K562 (cell line): Measurements from ENCODE around the gene KASH5. TPM values are rescaled to one million over a fixed set of nuclear protein-coding genes. Genes with fewer than 3 reads are reported as not detected.
A peak's percentile ranks its signal among the peaks of the same experiment; 100 is the strongest.

ENCODE experiments used
- DMBX1 ChIP-seq: fragments of 250-450 bp; sonication (Bioruptor Pico); IDR thresholded peaks from 2 replicates; pipeline ENCODE4 v1.8.0; 2022; ENCODE audit warnings: inconsistent platforms, mild to moderate bottlenecking, moderate library complexity, borderline replicate concordance
- EHMT2 ChIP-seq: fragments of 450-650 bp; IDR thresholded peaks from 2 replicates; pipeline ENCODE4 v1.6.1; 2018; ENCODE audit warnings: antibody characterized with exemption
- ETS2 ChIP-seq: IDR thresholded peaks from 2 replicates; pipeline ENCODE4 v1.6.1; 2016; ENCODE audit warnings: borderline replicate concordance, missing genetic modification characterization, mild to moderate bottlenecking, moderate library complexity, missing compliant biosample characterization; ENCODE audit not compliant: poor library complexity, severe bottlenecking
- GATA2 ChIP-seq: sonication (generic); formaldehyde crosslinking; IDR thresholded peaks from 2 replicates; pipeline ENCODE4 v1.4.0; 2020; ENCODE audit warnings: mild to moderate bottlenecking, missing genetic modification reagents
- GTF2A2 ChIP-seq: IDR thresholded peaks from 2 replicates; pipeline ENCODE4 v1.6.1; 2016; ENCODE audit warnings: mild to moderate bottlenecking, missing genetic modification characterization, missing compliant biosample characterization
- GTF2F1 ChIP-seq: IDR thresholded peaks from 2 replicates; pipeline ENCODE4 v1.6.1; 2011; ENCODE audit warnings: low read depth, low read length, improper control_type of control experiment
- NCOA2 ChIP-seq, 2 experiments: fragments of 450-650 bp; IDR thresholded peaks; 2 replicates each; pipeline ENCODE4 v1.6.1; 2018; ENCODE audit warnings: mild to moderate bottlenecking in 2 of 2, moderate library complexity in 1 of 2; ENCODE audit not compliant: partially characterized antibody in 2 of 2
- PHF8 ChIP-seq: fragments of 200-600 bp; sonication (generic); IDR thresholded peaks from 2 replicates; pipeline ENCODE4 v1.6.1; 2012; ENCODE audit warnings: mixed run types, mild to moderate bottlenecking, inconsistent platforms, low read length, moderate library complexity, borderline replicate concordance
- PYGO2 ChIP-seq: fragments of 450-650 bp; IDR thresholded peaks from 2 replicates; pipeline ENCODE4 v1.6.1; 2016; ENCODE audit warnings: mild to moderate bottlenecking, missing genetic modification characterization, moderate library complexity, missing compliant biosample characterization
- SRSF9 ChIP-seq: fragments of 200-400 bp; formaldehyde crosslinking; IDR thresholded peaks from 2 replicates; pipeline ENCODE4 v1.6.1; 2017; ENCODE audit warnings: low read depth, low read length, borderline replicate concordance
- ZNF282 ChIP-seq: sonication (generic); formaldehyde crosslinking; IDR thresholded peaks from 2 replicates; pipeline ENCODE4 v1.8.1; 2023; ENCODE audit warnings: missing genetic modification reagents
- ZNF449 ChIP-seq: fragments of 250-450 bp; sonication (Bioruptor Pico); IDR thresholded peaks from 2 replicates; pipeline ENCODE4 v1.8.0; 2022; ENCODE audit warnings: moderate library complexity, mild to moderate bottlenecking, inconsistent platforms
- ZNF75A ChIP-seq: fragments of 450-650 bp; formaldehyde crosslinking; IDR thresholded peaks from 2 replicates; pipeline ENCODE4 v1.4.0; 2020; ENCODE audit warnings: mild to moderate bottlenecking
- ZNF79 ChIP-seq: fragments of 250-450 bp; sonication (Bioruptor Pico); IDR thresholded peaks from 2 replicates; pipeline ENCODE4 v1.4.0; 2020; ENCODE audit warnings: low read depth, mild to moderate bottlenecking, moderate library complexity
- polyA plus RNA-seq, 8 experiments: library from polyadenylated mRNA; depleted of rRNA in 4 of 8; stranded (reverse) in 5 of 8; unstranded in 3 of 8; fragments of >200 nt; fragmentation: Nextera tagmentation in 2 of 8; fragmentation: Illumina TruSeq in 1 of 8; extraction: Ambion mirVana in 2 of 8; extraction: Trizol in 1 of 8; gene quantifications; 2 replicates each; pipeline versions ENCODE4 v1.2.1 to v1.2.3, GENCODE V29; 2011 to 2014; ENCODE audit warnings: inconsistent platforms in 1 of 8, missing spikeins in 1 of 8
- total RNA-seq, 7 experiments: library from RNA; depleted of rRNA in 6 of 7; stranded (reverse); fragments of >200 nt in 6 of 7; fragmentation: Illumina TruSeq in 2 of 7; extraction: Trizol in 2 of 7; gene quantifications; 2 replicates each; pipeline versions ENCODE4 v1.2.1 to v1.2.3, GENCODE V29; 2011 to 2021; ENCODE audit warnings: low replicate concordance in 1 of 7
- TF ChIP-seq, protein P1 (sequence below): fragments of 250-450 bp; sonication (Bioruptor Pico); IDR thresholded peaks from 2 replicates; pipeline ENCODE4 v1.5.0; 2021; ENCODE audit warnings: mild to moderate bottlenecking, borderline replicate concordance
- TF ChIP-seq, protein P2 (sequence below): sonication (generic); formaldehyde crosslinking; IDR thresholded peaks from 2 replicates; pipeline ENCODE4 v1.8.0; 2022; ENCODE audit warnings: missing genetic modification reagents, mild to moderate bottlenecking, borderline replicate concordance
- TF ChIP-seq, protein P3 (sequence below): fragments of 450-650 bp; formaldehyde crosslinking; IDR thresholded peaks from 2 replicates; pipeline ENCODE4 v1.4.0; 2020; ENCODE audit warnings: mild to moderate bottlenecking
- TF ChIP-seq, protein P4 (sequence below): sonication (generic); formaldehyde crosslinking; IDR thresholded peaks from 2 replicates; pipeline ENCODE4 v1.8.0; 2022; ENCODE audit warnings: mild to moderate bottlenecking, missing genetic modification reagents

The KASH5 gene
- total and polyA plus RNA-seq, 9 of the 15 experiments (the other 6 are each of a cell fraction or from before 2014, with no cell fraction given), result 0.07 to 0.84 (median 0.34) TPM; not detected in 1

- TF ChIP-seq, protein P1, sequence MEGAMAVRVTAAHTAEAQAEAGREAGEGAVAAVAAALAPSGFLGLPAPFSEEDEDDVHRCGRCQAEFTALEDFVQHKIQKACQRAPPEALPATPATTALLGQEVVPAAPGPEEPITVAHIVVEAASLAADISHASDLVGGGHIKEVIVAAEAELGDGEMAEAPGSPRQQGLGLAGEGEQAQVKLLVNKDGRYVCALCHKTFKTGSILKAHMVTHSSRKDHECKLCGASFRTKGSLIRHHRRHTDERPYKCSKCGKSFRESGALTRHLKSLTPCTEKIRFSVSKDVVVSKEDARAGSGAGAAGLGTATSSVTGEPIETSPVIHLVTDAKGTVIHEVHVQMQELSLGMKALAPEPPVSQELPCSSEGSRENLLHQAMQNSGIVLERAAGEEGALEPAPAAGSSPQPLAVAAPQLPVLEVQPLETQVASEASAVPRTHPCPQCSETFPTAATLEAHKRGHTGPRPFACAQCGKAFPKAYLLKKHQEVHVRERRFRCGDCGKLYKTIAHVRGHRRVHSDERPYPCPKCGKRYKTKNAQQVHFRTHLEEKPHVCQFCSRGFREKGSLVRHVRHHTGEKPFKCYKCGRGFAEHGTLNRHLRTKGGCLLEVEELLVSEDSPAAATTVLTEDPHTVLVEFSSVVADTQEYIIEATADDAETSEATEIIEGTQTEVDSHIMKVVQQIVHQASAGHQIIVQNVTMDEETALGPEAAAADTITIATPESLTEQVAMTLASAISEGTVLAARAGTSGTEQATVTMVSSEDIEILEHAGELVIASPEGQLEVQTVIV (CRISPR knock-in tag), result no peak
- TF ChIP-seq, protein P2, sequence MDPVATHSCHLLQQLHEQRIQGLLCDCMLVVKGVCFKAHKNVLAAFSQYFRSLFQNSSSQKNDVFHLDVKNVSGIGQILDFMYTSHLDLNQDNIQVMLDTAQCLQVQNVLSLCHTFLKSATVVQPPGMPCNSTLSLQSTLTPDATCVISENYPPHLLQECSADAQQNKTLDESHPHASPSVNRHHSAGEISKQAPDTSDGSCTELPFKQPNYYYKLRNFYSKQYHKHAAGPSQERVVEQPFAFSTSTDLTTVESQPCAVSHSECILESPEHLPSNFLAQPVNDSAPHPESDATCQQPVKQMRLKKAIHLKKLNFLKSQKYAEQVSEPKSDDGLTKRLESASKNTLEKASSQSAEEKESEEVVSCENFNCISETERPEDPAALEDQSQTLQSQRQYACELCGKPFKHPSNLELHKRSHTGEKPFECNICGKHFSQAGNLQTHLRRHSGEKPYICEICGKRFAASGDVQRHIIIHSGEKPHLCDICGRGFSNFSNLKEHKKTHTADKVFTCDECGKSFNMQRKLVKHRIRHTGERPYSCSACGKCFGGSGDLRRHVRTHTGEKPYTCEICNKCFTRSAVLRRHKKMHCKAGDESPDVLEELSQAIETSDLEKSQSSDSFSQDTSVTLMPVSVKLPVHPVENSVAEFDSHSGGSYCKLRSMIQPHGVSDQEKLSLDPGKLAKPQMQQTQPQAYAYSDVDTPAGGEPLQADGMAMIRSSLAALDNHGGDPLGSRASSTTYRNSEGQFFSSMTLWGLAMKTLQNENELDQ (CRISPR knock-in tag), result no peak
- TF ChIP-seq PYGO2 (tag) (no peak), EHMT2 (no peak), DMBX1 (CRISPR knock-in tag) (no peak), NCOA2 (IDR thresholded peaks at IDR 0.05; ENCODE audit: partially characterized antibody in 2 of 2) (no peak), ZNF449 (CRISPR knock-in tag) (no peak), SRSF9 (no peak), GTF2A2 (tag) (no peak), ETS2 (tag) (no peak), GTF2F1 (peak; percentile 33; the same call in 1 of the 2 replicates), PHF8 (no peak), GATA2 (no peak), ZNF75A (no peak), ZNF282 (CRISPR knock-in tag) (no peak), ZNF79 (CRISPR knock-in tag) (no peak)
- TF ChIP-seq, protein P3, sequence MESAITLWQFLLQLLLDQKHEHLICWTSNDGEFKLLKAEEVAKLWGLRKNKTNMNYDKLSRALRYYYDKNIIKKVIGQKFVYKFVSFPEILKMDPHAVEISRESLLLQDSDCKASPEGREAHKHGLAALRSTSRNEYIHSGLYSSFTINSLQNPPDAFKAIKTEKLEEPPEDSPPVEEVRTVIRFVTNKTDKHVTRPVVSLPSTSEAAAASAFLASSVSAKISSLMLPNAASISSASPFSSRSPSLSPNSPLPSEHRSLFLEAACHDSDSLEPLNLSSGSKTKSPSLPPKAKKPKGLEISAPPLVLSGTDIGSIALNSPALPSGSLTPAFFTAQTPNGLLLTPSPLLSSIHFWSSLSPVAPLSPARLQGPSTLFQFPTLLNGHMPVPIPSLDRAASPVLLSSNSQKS (CRISPR knock-in tag), result no peak
- TF ChIP-seq, protein P4, sequence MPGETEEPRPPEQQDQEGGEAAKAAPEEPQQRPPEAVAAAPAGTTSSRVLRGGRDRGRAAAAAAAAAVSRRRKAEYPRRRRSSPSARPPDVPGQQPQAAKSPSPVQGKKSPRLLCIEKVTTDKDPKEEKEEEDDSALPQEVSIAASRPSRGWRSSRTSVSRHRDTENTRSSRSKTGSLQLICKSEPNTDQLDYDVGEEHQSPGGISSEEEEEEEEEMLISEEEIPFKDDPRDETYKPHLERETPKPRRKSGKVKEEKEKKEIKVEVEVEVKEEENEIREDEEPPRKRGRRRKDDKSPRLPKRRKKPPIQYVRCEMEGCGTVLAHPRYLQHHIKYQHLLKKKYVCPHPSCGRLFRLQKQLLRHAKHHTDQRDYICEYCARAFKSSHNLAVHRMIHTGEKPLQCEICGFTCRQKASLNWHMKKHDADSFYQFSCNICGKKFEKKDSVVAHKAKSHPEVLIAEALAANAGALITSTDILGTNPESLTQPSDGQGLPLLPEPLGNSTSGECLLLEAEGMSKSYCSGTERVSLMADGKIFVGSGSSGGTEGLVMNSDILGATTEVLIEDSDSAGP (CRISPR knock-in tag), result no peak
Observed at GRCh38 chr19:49363268-49364082, 24.6 kb upstream of the KASH5 start, which contains the start of gene DKKL1 (continued).
